ENCODE results near the gene CDK12.

CDK12 gene

GRCh38 chr17:39576187-39576586 lies 114.9 kb downstream of the CDK12 start:
- H3K4me3 ChIP-seq (ENCODE audit: control insufficient read depth in 1 of 7, extremely low read depth in 1 of 7, insufficient read depth in 4 of 7, low read depth in 2 of 7, low read length in 6 of 7), result no peak overlapping the region
- peaks cover 0 to 9% (median 4%) of the 10 kb centered on the region in 4 experiments for H3K4me1 ChIP-seq (ENCODE audit: control extremely low read depth in 1 of 4, control insufficient read depth in 4 of 4, insufficient read depth in 4 of 4, low read length in 3 of 4)
- peak; percentile 31 to 56 (median 54) for DNase-seq
- ChIA-PET CTCF (interaction anchor here (0.6 to 2.5 kb wide), 11 partner anchors 11 to 451 kb away, joined by 3 to 19 read pairs (median 3); no protein-coding TSS in a partner anchor), POLR2A (interaction anchor here (0.9 to 1.2 kb wide), 2 partner anchors 13 to 29 kb away, joined by 3 to 4 read pairs; no protein-coding TSS in a partner anchor)
- H3K36me3 ChIP-seq (ENCODE audit: control insufficient read depth in 4 of 4, insufficient read depth in 4 of 4, low read length in 3 of 4), result peaks cover 0 to 3% (median under 1%) of the 10 kb centered on the region in 4 experiments
- WGBS (ENCODE audit: insufficient coverage), result 0% methylated on average over 2 of the region's 7 CpGs
- H3K27me3 ChIP-seq (replicated peaks in 2 of 5; ENCODE audit: control insufficient read depth in 4 of 5, insufficient read depth in 5 of 5, low read length in 4 of 5), result peaks cover 0 to 17% (median 3%) of the 10 kb centered on the region in 5 experiments
- peaks cover 0 to 2% (median 0%) of the 10 kb centered on the region in 5 experiments for H3K9me3 ChIP-seq (ENCODE audit: control extremely low read depth in 1 of 5, control insufficient read depth in 4 of 5, insufficient read depth in 2 of 5, low read depth in 1 of 5, low read length in 4 of 5)
- no peak overlapping the region for H3K27ac ChIP-seq (ENCODE audit: insufficient read depth in 1 of 2, low read depth in 1 of 2, low read length in 2 of 2, poor library complexity in 1 of 2, severe bottlenecking in 2 of 2)

GRCh38 chr17:39578272-39578671 lies 117.0 kb downstream of the CDK12 start:
- ChIA-PET POLR2A (no interaction called here), CTCF (interaction anchor here (1.0 to 4.6 kb wide), 5 partner anchors 11 to 55 kb away, joined by 3 to 26 read pairs (median 6); no protein-coding TSS in a partner anchor)
- Histone ChIP-seq H3K27ac (ENCODE audit: insufficient read depth in 1 of 2, low read depth in 1 of 2, low read length in 2 of 2, poor library complexity in 1 of 2, severe bottlenecking in 2 of 2) (no peak overlapping the region), H3K4me1 (ENCODE audit: control extremely low read depth in 1 of 4, control insufficient read depth in 4 of 4, insufficient read depth in 4 of 4, low read length in 3 of 4) (peaks cover 0 to 6% (median 3%) of the 10 kb centered on the region in 4 experiments), H3K27me3 (replicated peaks in 2 of 5; ENCODE audit: control insufficient read depth in 4 of 5, insufficient read depth in 5 of 5, low read length in 4 of 5) (peaks cover 0 to 20% (median 3%) of the 10 kb centered on the region in 5 experiments), H3K4me3 (ENCODE audit: control insufficient read depth in 1 of 7, extremely low read depth in 1 of 7, insufficient read depth in 4 of 7, low read depth in 2 of 7, low read length in 6 of 7) (no peak overlapping the region), H3K36me3 (ENCODE audit: control insufficient read depth in 4 of 4, insufficient read depth in 4 of 4, low read length in 3 of 4) (no peaks in the 10 kb centered on the region), H3K9me3 (ENCODE audit: control extremely low read depth in 1 of 5, control insufficient read depth in 4 of 5, insufficient read depth in 2 of 5, low read depth in 1 of 5, low read length in 4 of 5) (no peaks in the 10 kb centered on the region)
- no peak for DNase-seq
- no CpG with 5 or more reads among the region's 2 CpGs for WGBS (ENCODE audit: insufficient coverage)

GRCh38 chr17:39579318-39580081 lies 118.2 kb downstream of the CDK12 start:
- ChIA-PET CTCF (interaction anchor here (1.2 to 4.6 kb wide), 4 partner anchors 31 to 42 kb away, joined by 3 to 26 read pairs (median 4); no protein-coding TSS in a partner anchor), POLR2A (no interaction called here)
- DNase-seq, result no peak
- no peaks in the 10 kb centered on the region for H3K9me3 ChIP-seq (ENCODE audit: control extremely low read depth in 1 of 5, control insufficient read depth in 4 of 5, insufficient read depth in 2 of 5, low read depth in 1 of 5, low read length in 4 of 5)
- peaks cover 0 to 17% (median 0%) of the 10 kb centered on the region in 5 experiments for H3K27me3 ChIP-seq (replicated peaks in 2 of 5; ENCODE audit: control insufficient read depth in 4 of 5, insufficient read depth in 5 of 5, low read length in 4 of 5)
- 92% methylated on average over 2 of the region's 8 CpGs for WGBS (ENCODE audit: insufficient coverage)
- H3K36me3 ChIP-seq (ENCODE audit: control insufficient read depth in 4 of 4, insufficient read depth in 4 of 4, low read length in 3 of 4), result no peaks in the 10 kb centered on the region
- H3K4me3 ChIP-seq (ENCODE audit: control insufficient read depth in 1 of 7, extremely low read depth in 1 of 7, insufficient read depth in 4 of 7, low read depth in 2 of 7, low read length in 6 of 7), result no peak overlapping the region
- no peaks in the 10 kb centered on the region for H3K4me1 ChIP-seq (ENCODE audit: control extremely low read depth in 1 of 4, control insufficient read depth in 4 of 4, insufficient read depth in 4 of 4, low read length in 3 of 4)
- H3K27ac ChIP-seq (ENCODE audit: insufficient read depth in 1 of 2, low read depth in 1 of 2, low read length in 2 of 2, poor library complexity in 1 of 2, severe bottlenecking in 2 of 2), result no peak overlapping the region

GRCh38 chr17:39580082-39580468 lies 118.8 kb downstream of the CDK12 start:
- CTCF ChIA-PET, result interaction anchor here (1.2 to 4.6 kb wide), 4 partner anchors 32 to 41 kb away, joined by 3 to 26 read pairs (median 4); no protein-coding TSS in a partner anchor
- Histone ChIP-seq H3K4me3 (ENCODE audit: control insufficient read depth in 1 of 7, extremely low read depth in 1 of 7, insufficient read depth in 4 of 7, low read depth in 2 of 7, low read length in 6 of 7) (no peak overlapping the region), H3K27me3 (replicated peaks in 2 of 5; ENCODE audit: control insufficient read depth in 4 of 5, insufficient read depth in 5 of 5, low read length in 4 of 5) (peaks cover 0 to 17% (median 0%) of the 10 kb centered on the region in 5 experiments), H3K9me3 (ENCODE audit: control extremely low read depth in 1 of 5, control insufficient read depth in 4 of 5, insufficient read depth in 2 of 5, low read depth in 1 of 5, low read length in 4 of 5) (no peaks in the 10 kb centered on the region), H3K4me1 (ENCODE audit: control extremely low read depth in 1 of 4, control insufficient read depth in 4 of 4, insufficient read depth in 4 of 4, low read length in 3 of 4) (no peaks in the 10 kb centered on the region), H3K27ac (ENCODE audit: insufficient read depth in 1 of 2, low read depth in 1 of 2, low read length in 2 of 2, poor library complexity in 1 of 2, severe bottlenecking in 2 of 2) (no peak overlapping the region), H3K36me3 (ENCODE audit: control insufficient read depth in 4 of 4, insufficient read depth in 4 of 4, low read length in 3 of 4) (no peaks in the 10 kb centered on the region)
- WGBS (ENCODE audit: insufficient coverage), result 91% methylated on average over 6 of the region's 7 CpGs
- POLR2A ChIA-PET, result no interaction called here
- DNase-seq, result no peak

GRCh38 chr17:39581071-39581758 lies 119.9 kb downstream of the CDK12 start:
- DNase-seq, result no peak
- Histone ChIP-seq H3K9me3 (ENCODE audit: control extremely low read depth in 1 of 5, control insufficient read depth in 4 of 5, insufficient read depth in 2 of 5, low read depth in 1 of 5, low read length in 4 of 5) (no peaks in the 10 kb centered on the region), H3K4me3 (ENCODE audit: control insufficient read depth in 1 of 7, extremely low read depth in 1 of 7, insufficient read depth in 4 of 7, low read depth in 2 of 7, low read length in 6 of 7) (no peak overlapping the region), H3K27me3 (replicated peaks in 2 of 5; ENCODE audit: control insufficient read depth in 4 of 5, insufficient read depth in 5 of 5, low read length in 4 of 5) (peaks cover 0 to 17% (median 0%) of the 10 kb centered on the region in 5 experiments), H3K4me1 (ENCODE audit: control extremely low read depth in 1 of 4, control insufficient read depth in 4 of 4, insufficient read depth in 4 of 4, low read length in 3 of 4) (no peaks in the 10 kb centered on the region), H3K36me3 (ENCODE audit: control insufficient read depth in 4 of 4, insufficient read depth in 4 of 4, low read length in 3 of 4) (no peaks in the 10 kb centered on the region), H3K27ac (ENCODE audit: insufficient read depth in 1 of 2, low read depth in 1 of 2, low read length in 2 of 2, poor library complexity in 1 of 2, severe bottlenecking in 2 of 2) (no peak overlapping the region)
- CTCF ChIA-PET, result interaction anchor here (4.6 kb wide), 1 partner anchor 33 kb away, joined by 26 read pairs; no protein-coding TSS in a partner anchor
- POLR2A ChIA-PET, result no interaction called here
- WGBS (ENCODE audit: insufficient coverage), result 95% methylated on average over 14 of the region's 20 CpGs

- Histone ChIP-seq H3K27me3 (replicated peaks in 2 of 5; ENCODE audit: control insufficient read depth in 4 of 5, insufficient read depth in 5 of 5, low read length in 4 of 5) (peaks cover 0 to 17% (median 0%) of the 10 kb centered on the region in 5 experiments), H3K4me3 (ENCODE audit: control insufficient read depth in 1 of 7, extremely low read depth in 1 of 7, insufficient read depth in 4 of 7, low read depth in 2 of 7, low read length in 6 of 7) (no peak overlapping the region), H3K27ac (ENCODE audit: insufficient read depth in 1 of 2, low read depth in 1 of 2, low read length in 2 of 2, poor library complexity in 1 of 2, severe bottlenecking in 2 of 2) (no peak overlapping the region), H3K9me3 (ENCODE audit: control extremely low read depth in 1 of 5, control insufficient read depth in 4 of 5, insufficient read depth in 2 of 5, low read depth in 1 of 5, low read length in 4 of 5) (no peaks in the 10 kb centered on the region), H3K4me1 (ENCODE audit: control extremely low read depth in 1 of 4, control insufficient read depth in 4 of 4, insufficient read depth in 4 of 4, low read length in 3 of 4) (no peaks in the 10 kb centered on the region), H3K36me3 (ENCODE audit: control insufficient read depth in 4 of 4, insufficient read depth in 4 of 4, low read length in 3 of 4) (no peaks in the 10 kb centered on the region)
- 100% methylated on average over 4 of the region's 4 CpGs for WGBS (ENCODE audit: insufficient coverage)
- ChIA-PET POLR2A (no interaction called here), CTCF (interaction anchor here (4.6 kb wide), 1 partner anchor 33 kb away, joined by 26 read pairs; no protein-coding TSS in a partner anchor)
- DNase-seq, result no peak
Observed at GRCh38 chr17:39581759-39582085, 120.4 kb downstream of the CDK12 start.

Measured in common myeloid progenitor, CD34-positive (primary cell).